ENCODE data around the gene GOSR2.
"Not testable (repeated sequence)": the region's sequence is repeated elsewhere in the genome, so short reads cannot be mapped to it uniquely, and the experiment has no call there.

GOSR2 gene

DNA sequence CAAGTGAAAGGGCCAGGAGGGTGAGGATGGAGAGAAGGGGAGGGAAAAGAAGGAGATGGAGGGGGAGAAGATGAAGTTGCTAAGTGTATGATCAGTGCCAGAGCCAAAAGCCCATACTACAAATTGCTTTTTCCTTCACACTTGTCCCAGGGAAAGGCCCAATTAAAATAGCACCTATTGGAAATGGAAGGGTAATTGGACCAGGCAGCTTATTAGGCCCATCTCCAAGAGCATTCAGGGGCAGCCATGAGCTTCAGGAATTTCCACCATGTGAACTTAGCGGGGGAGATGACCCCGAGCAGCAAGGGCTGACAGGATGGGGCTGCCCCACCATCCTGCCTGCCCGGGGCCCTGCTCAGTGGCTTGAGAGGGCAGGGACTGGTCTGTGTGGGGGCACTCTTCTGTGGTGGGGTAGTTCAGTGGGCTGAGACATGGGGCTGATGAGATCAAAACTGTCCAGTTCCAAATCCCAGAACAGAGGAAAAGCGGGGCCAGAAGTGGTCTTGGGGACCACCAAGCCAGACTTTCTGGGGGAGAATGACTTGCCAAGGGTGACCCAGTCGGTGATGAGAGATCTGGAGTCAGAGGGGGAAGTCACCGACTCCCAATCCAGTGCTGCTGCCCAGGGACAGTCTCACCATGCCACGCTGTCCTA lies 27.5 kb downstream of the GOSR2 start:
- Mint-ChIP-seq H3K9me3 (peaks cover under 1% of the 10 kb centered on the region), H3K4me3 (no peak overlapping the region), H3K4me1 (peaks cover 4% of the 10 kb centered on the region), H3K27ac (no peak overlapping the region), H3K36me3 (ENCODE audit: low read depth) (no peaks in the 10 kb centered on the region), H3K27me3 (ENCODE audit: low read depth) (peaks cover 7% of the 10 kb centered on the region)
- no peak for TF ChIP-seq CTCF (IDR thresholded peaks at IDR 0.05; ENCODE audit: unreplicated experiment in 3 of 3)

DNA sequence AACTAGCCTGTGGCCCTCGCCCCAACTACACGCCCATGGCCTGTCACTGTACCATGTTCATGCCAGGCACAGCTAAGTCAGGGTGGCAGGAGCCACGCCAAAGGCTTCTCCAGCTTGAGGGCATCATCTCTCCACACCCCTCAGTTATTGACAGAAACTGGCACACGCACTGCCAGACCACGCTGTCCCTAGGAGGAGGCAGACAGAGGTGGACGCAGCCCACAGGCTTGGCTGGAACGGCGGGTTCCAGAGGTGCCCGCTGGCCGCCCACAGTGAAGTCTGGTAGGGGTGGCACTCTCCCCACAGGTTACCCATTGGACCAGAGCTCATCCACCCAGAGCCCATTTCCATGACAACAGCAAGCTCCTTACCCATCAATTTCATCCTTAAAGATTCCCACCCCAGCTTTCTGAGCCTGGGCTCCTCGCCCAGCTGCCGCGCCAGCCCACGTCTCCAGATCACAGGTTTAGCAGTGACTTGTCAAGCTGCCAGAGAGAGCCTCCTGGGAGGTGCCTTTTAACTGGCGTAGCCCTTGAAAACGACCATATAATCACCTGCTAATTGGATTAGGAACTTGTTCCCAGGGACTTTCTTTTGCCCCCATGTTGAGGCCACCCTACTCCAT lies 28.1 kb downstream of the GOSR2 start:
- Mint-ChIP-seq H3K4me3 (no peak overlapping the region), H3K27ac (no peak overlapping the region), H3K27me3 (ENCODE audit: low read depth) (peaks cover 7% of the 10 kb centered on the region), H3K4me1 (peaks cover 4% of the 10 kb centered on the region), H3K9me3 (peaks cover 5% of the 10 kb centered on the region), H3K36me3 (ENCODE audit: low read depth) (no peaks in the 10 kb centered on the region)
- no peak for TF ChIP-seq CTCF (IDR thresholded peaks at IDR 0.05; ENCODE audit: unreplicated experiment in 3 of 3)

GRCh38 chr17:46951706-46952105 lies 28.7 kb downstream of the GOSR2 start:
- H3K36me3 Mint-ChIP-seq (ENCODE audit: low read depth): no peaks in the 10 kb centered on the region
- no peak overlapping the region for H3K4me3 Mint-ChIP-seq
- H3K27me3 Mint-ChIP-seq (ENCODE audit: low read depth): peaks cover 7% of the 10 kb centered on the region
- no peak for TF ChIP-seq CTCF (IDR thresholded peaks at IDR 0.05; ENCODE audit: unreplicated experiment in 3 of 3)
- peaks cover 5% of the 10 kb centered on the region for H3K9me3 Mint-ChIP-seq
- no peak overlapping the region for H3K27ac Mint-ChIP-seq
- peaks cover 4% of the 10 kb centered on the region for H3K4me1 Mint-ChIP-seq

- peaks cover 5% of the 10 kb centered on the region for H3K9me3 Mint-ChIP-seq
- no peaks in the 10 kb centered on the region for H3K36me3 Mint-ChIP-seq (ENCODE audit: low read depth)
- H3K4me1 Mint-ChIP-seq: peaks cover 4% of the 10 kb centered on the region
- H3K4me3 Mint-ChIP-seq: no peak overlapping the region
- H3K27ac Mint-ChIP-seq: no peak overlapping the region
- TF ChIP-seq CTCF (IDR thresholded peaks at IDR 0.05; ENCODE audit: unreplicated experiment in 3 of 3): no peak
- peaks cover 7% of the 10 kb centered on the region for H3K27me3 Mint-ChIP-seq (ENCODE audit: low read depth)
Measured at GRCh38 chr17:46952115-46952514, 29.2 kb downstream of the GOSR2 start.

DNA sequence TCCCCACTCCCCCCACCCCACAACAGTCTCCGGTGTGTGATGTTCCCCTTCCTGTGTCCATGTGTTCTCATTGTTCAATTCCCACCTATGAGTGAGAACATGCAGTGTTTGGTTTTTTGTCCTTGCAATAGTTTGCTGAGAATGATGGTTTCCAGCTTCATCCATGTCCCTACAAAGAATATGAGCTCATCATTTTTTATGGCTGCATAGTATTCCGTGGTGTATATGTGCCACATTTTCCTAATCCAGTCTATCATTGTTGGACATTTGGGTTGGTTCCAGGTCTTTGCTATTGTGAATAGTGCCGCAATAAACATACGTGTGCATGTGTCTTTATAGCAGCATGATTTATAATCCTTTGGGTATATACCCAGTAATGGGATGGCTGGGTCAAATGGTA lies 30.2 kb downstream of the GOSR2 start:
- not testable (repeated sequence) for H3K36me3 Mint-ChIP-seq (ENCODE audit: low read depth); H3K27ac Mint-ChIP-seq; H3K4me3 Mint-ChIP-seq; H3K9me3 Mint-ChIP-seq; H3K27me3 Mint-ChIP-seq (ENCODE audit: low read depth); H3K4me1 Mint-ChIP-seq

DNA sequence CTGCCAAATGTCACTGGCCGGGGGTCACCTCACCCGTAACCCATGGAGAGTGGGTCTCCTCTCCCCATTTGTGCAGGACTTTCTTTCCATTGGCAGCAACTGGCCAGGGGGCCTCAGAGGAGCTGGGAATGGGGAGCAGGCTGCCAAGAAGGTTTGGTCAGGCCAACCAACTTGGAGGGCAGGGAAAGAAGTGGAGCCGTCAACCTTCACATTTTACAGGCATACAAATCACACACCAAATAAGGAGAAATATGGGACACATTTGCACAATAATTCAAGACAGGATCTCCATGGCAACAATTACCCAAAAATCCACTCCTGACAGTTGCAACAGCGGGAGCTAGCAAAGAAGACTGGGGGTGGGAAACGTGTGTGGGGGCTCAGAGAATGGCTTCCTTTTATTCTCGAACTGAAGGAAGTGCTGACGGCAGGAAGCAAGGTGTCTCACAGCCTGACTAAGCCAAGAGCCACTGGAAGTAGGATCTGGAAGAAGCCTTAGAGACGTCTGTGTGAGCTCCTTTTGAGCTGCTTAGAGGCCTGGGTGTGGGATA lies 35.2 kb downstream of the GOSR2 start:
- no peak for TF ChIP-seq CTCF (IDR thresholded peaks at IDR 0.05; ENCODE audit: unreplicated experiment in 3 of 3)
- no peak overlapping the region for H3K27ac Mint-ChIP-seq
- peaks cover 5% of the 10 kb centered on the region for H3K9me3 Mint-ChIP-seq
- peaks cover 8% of the 10 kb centered on the region for H3K27me3 Mint-ChIP-seq (ENCODE audit: low read depth)
- no peak overlapping the region for H3K4me3 Mint-ChIP-seq
- H3K4me1 Mint-ChIP-seq: peaks cover 4% of the 10 kb centered on the region
- H3K36me3 Mint-ChIP-seq (ENCODE audit: low read depth): no peaks in the 10 kb centered on the region
